GM12864 (cell line): ENCODE data around the gene CDH18.

Experiments used
- DNase-seq: peaks from one replicate; pipeline ENCODE4 v3.0.0-alpha.2; 2011; ENCODE audit warnings: low read depth
- H3K4me3 ChIP-seq: 2 replicates; pipeline ENCODE4 v1.5.1; 2011; ENCODE audit warnings: mild to moderate bottlenecking, low read depth, low read length, control low read depth
- CTCF ChIP-seq: IDR thresholded peaks from 2 replicates; pipeline ENCODE4 v1.5.1; 2011; ENCODE audit warnings: low read depth, mild to moderate bottlenecking, moderate library complexity, low read length, control low read depth, inconsistent platforms; ENCODE audit errors: missing control alignments

Gene CDH18

GRCh38 chr5:19547640-19548039 lies 440.4 kb downstream of the CDH18 start:
- no peak for DNase-seq
- TF ChIP-seq CTCF, result no peak
- no peak overlapping the region for H3K4me3 ChIP-seq

GRCh38 chr5:19546521-19546920 lies 441.5 kb downstream of the CDH18 start:
- H3K4me3 ChIP-seq, result no peak overlapping the region
- no peak for TF ChIP-seq CTCF
- DNase-seq, result no peak

- TF ChIP-seq CTCF, result no peak
- DNase-seq, result no peak
- H3K4me3 ChIP-seq, result no peak overlapping the region
Observed at GRCh38 chr5:19538607-19539006, 449.4 kb downstream of the CDH18 start.

GRCh38 chr5:19536387-19536786 lies 451.6 kb downstream of the CDH18 start:
- no peak for DNase-seq
- no peak overlapping the region for H3K4me3 ChIP-seq
- TF ChIP-seq CTCF, result no peak

- TF ChIP-seq CTCF, result no peak
- H3K4me3 ChIP-seq, result no peak overlapping the region
- no peak for DNase-seq
Observed at GRCh38 chr5:19534751-19535150, 453.2 kb downstream of the CDH18 start.

GRCh38 chr5:19532936-19533335 lies 455.1 kb downstream of the CDH18 start:
- H3K4me3 ChIP-seq, result no peak overlapping the region
- no peak for DNase-seq
- no peak for TF ChIP-seq CTCF

- H3K4me3 ChIP-seq, result no peak overlapping the region
- TF ChIP-seq CTCF, result no peak
- no peak for DNase-seq
Observed at GRCh38 chr5:19531374-19531952, 456.5 kb downstream of the CDH18 start.
